CD4-positive, alpha-beta T cell treated with Interleukin-17A for 1 hour (primary cell): Measurements from ENCODE around the gene SLCO1B3.
"Not testable (repeated sequence)": the region's sequence is repeated elsewhere in the genome, so short reads cannot be mapped to it uniquely, and the experiment has no call there.

Experiments used
- DNase-seq: peaks from one replicate; pipeline ENCODE4 v3.0.0-alpha.2; 2020

SLCO1B3 gene, protein sequence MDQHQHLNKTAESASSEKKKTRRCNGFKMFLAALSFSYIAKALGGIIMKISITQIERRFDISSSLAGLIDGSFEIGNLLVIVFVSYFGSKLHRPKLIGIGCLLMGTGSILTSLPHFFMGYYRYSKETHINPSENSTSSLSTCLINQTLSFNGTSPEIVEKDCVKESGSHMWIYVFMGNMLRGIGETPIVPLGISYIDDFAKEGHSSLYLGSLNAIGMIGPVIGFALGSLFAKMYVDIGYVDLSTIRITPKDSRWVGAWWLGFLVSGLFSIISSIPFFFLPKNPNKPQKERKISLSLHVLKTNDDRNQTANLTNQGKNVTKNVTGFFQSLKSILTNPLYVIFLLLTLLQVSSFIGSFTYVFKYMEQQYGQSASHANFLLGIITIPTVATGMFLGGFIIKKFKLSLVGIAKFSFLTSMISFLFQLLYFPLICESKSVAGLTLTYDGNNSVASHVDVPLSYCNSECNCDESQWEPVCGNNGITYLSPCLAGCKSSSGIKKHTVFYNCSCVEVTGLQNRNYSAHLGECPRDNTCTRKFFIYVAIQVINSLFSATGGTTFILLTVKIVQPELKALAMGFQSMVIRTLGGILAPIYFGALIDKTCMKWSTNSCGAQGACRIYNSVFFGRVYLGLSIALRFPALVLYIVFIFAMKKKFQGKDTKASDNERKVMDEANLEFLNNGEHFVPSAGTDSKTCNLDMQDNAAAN

DNA sequence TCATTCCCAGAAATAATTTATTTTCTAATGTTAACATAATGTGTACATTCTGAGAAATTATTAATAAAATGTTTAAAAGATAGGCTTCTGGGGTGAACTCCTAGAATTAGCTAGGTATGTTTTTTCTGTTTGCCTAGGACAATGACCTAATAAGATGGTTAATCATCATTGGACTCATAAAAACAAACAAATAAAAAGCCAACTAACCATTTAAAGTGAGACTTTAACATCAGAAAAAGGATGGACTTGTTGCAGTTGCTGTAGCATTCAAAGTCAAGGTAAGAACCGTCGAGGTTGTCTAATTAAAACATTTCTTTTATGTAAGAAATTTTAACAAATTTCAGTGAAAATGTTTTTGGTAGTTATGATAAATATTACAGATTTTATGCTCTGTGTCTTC lies at the start of gene SLCO1B3:
Gene SLCO1B3, plus strand, starts transcription at position 219 of the 400 bp plus-strand sequence. CDS start 5,034 bp downstream, outside the sequence.
- DNase-seq, result no peak

DNA sequence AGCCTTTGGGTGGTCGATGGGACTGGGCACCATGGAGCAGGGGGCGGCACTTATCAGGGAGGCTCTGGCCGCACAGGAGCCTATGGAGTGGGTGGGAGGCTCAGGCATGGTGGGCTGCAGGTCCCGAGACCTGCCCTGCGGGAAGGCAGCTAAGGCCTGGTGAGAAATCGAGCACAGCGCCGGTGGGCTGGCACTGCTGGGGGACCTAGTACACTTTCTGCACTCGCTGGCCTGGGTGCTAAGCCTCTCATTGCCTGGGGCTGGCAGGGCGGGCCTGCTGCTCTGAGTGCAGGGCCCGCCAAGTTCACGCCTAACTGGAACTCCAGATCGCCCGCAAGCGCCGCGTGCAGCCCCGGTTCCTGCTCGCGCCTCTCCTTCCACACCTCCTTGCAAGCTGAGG lies 33.1 kb upstream of the SLCO1B3 start:
- DNase-seq, result no peak

DNA sequence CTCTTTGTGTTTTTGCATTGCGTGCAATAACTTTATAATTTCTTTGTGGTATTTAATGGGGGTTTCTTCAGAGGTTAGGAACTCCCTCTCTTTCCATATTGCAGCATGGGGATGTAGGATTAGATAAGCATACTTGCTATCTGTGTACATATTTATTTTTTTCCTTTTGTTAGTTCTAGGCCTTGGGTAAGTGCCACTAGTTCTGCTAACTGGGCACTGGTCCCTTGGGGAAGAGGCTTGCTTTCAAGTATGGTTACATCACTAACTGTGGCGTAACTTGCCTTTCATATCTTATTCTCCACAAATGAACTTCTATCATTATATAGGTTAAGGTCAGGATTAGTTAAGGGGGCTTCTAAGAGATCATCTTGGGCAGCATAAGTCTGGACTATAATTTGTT lies 31.5 kb upstream of the SLCO1B3 start:
- no peak for DNase-seq

DNA sequence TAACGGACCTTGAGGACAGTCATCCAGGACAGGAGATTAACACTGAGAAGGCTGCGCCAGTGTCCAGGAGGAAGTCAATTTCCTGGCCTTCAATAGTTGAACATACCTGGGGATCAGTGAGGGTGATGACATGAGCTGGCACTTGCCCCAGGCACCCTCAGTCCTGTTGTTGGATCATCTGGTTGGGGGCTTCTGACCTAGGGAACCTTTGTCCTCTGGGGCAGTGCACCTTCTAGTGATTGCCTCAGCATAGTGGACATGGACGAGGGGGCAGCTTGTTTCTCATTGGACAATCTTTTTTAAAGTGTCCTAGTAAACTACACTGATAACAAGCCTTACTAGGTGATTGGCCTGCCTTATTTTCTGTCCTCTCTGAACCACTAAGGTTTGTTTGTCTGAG lies 30.5 kb upstream of the SLCO1B3 start:
- not testable (repeated sequence) for DNase-seq

DNA sequence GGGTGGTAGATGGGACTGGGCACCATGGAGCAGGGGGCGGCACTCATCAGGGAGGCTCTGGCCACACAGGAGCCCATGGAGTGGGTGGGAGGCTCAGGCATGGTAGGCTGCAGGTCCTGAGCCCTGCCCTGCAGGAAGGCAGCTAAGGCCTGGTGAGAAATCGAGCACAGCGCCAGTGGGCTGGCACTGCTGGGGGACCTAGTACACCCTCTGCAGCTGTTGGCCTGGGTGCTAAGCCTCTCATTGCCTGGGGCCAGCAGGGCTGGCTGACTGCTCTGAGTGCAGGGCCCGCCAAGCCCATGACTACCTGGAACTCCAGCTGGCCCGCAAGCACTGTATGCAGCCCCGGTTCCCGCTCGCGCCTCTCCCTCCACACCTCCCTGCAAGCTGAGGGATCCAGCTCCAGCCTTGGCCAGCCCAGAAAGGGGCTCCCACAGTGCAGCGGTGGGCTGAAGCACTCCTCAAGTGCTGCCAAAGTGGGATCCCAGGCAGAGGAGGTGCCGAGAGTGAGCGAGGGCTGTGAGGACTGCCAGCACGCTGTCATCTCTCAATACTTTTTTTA lies 26.6 kb upstream of the SLCO1B3 start:
- not testable (repeated sequence) for DNase-seq

DNA sequence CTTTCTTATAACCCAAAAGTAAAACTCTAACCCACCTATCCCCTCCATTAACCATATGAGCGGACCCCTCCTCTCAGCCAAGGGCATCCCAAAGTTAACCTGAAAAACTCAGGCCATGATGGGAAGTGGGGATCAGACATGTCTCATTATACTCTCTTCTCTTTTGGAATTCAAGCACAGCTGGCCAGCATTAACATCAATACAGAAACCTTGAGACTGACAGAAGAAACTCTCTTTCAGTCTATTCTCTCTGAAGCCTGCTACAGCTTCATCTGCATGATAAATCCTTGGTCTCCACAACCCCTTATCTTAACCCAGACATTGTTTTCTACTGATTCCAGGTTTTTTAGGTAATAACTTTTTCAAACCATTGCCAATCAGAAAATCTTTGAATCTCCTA lies 17.5 kb upstream of the SLCO1B3 start:
- no peak for DNase-seq

DNA sequence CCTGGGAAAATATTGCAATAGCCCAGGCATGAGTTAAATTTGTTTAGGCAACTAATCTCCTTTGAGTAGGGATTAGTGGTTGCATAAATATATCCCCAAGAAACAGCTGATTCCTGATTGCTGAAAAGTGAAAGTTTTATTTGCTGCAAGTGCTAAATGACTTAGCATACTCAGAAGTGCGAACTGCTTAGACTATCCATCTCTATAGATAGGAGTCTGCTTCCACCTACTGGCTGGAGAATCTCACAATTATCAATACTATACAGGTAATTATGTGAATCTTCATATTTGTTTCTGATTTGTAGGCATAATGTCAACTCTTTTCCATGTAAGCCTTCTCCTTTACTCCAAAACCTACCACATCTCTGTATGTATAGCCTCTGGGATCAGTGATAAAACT lies 12.0 kb upstream of the SLCO1B3 start:
- DNase-seq, result no peak

DNA sequence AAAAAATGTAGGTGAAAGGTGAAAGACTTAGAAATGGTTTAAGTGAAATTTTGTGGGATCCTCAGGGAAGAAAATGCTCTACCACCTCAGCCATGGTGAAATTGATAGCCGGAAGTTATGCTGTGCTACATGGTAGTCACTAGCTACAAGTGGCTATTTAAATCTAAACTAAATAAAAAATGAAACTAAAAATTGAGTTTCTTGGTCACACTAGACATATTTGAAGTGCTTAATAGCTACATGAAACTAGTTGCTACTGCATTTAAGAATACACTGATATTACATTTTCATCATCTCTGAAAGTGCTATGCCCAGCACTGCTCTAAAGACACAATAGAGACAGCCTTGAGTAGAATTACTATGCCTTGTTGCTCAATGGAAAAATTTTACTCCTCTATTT lies 10.3 kb upstream of the SLCO1B3 start:
- no peak for DNase-seq

DNA sequence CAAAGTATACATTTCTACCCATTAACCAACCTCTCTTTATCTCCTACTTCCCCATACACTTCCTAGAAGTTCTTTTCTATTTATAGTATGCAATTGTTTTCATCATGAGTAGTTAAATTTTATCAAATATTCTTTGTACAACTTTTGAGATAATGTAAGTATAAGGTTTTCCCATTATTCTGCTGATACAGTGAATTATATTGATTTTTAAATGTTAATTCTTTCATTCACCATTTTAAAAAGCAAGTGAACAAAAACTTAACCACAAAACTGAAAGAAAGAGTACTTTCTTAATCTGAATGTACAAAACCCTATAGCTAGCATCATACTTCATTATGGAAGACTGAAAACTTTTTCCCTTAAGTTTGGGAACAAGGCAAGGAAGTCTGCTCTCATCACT lies 9.5 kb upstream of the SLCO1B3 start:
- DNase-seq, result no peak

DNA sequence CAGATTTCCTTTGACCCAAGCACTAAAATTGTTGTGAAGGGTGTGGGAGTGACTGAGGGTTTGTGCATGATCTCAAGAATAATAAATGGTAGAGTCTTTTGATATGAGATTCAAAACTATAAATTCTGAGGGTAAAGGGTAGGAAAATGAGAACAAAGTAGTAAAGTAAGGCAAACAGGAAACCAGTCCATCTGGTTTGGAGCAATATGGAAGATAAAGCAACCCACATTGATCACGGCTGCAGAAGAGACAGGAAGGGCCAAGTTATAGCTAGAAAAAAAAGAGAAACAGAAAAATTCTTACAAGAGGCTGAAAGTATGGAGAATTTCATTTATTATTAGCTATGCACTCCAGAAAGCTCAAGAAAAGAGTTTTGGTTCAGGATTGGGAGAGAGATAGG lies 4.6 kb upstream of the SLCO1B3 start:
- DNase-seq, result no peak

DNA sequence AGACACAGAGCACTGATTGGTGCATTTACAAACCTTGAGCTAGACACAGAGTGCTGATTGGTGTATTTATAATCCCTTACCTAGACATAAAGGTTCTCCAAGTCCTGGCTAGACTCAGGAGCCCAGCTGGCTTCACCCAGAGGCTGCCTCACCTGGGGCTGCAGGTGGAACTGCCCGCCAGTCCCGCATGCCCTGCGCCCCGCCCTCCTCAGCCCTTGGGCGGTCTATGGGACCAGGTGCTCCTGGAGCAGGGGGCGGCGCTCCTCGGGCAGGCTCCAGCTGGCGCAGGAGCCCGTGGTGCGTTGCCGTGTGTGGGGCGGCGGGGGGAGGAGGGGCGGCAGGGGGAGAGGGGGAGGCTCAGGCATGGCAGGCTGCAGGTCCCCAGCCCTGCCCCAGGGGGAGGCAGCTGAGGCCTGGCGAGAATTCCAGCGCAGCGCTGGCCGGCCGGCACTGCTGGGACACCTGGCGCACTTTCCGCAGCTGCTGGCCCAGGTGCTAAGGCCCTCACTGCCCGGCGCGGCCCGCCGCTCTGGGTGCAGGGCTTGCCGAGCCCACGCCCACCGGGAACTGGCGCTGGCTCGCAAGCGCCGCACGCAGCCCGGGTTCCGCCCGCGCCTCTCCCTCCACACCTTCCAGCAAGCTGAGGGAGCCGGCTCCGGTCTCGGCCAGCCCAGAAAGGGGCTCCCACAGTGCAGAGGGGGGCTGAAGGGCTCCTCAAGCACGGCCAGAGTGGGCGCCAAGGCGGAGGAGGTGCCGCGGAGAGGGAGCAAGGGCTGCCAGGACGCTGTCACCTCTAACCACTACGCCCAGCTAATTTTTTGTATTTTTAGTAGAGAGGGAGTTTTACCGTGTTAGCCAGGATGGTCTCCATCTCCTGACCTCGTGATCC lies 3.1 kb upstream of the SLCO1B3 start:
- no peak for DNase-seq

DNA sequence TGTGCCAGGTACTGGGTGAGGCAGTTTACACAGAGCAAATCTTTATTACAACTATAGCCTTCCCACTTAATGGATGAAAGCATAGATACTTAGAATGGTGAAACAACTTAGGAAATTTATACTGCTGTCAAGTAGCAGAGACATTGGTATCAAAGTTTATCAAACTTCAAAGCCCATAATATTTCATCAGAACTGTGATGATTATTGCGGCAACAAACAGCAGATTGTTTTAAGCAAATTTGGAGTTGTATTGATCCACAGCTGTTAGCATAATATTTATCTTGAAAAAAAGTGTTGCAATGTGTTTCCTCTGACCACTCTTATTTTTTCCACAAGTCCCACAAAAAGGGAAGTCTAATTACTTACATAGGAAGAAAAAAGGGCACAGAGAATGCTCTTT lies 2.0 kb upstream of the SLCO1B3 start:
- no peak for DNase-seq

DNA sequence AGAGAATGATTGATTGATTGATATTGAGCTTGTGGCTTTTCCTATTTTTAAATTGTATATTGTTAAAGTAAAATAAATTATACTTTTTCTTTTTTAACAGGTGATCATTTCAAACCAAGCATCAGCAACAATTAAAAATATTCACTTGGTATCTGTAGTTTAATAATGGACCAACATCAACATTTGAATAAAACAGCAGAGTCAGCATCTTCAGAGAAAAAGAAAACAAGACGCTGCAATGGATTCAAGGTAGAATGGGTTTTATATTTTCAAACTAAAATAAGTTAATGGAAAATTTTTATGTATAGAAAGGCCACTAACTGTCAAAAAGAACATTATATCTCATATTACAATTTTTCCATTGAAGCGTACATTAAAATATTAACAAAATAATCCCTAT lies 5.1 kb downstream of the SLCO1B3 start:
- DNase-seq, result no peak

DNA sequence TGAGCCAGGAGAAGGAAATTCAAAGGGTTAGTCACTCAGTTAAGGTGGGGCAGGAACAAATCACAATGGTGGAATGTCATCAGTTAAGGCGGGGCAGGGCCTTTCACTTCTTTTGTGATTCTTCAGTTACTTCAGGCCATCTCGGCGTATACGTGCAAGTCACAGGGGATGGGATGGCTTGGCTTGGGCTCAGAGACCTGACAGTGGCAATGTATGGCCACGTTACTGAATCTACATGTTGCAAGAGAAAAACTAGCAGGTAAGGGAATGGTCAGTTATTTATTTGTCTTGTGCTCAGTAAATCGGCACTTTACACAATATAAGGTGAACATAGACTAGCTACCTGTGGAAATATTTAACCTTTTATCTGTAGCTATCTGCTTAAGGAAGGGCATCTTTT lies 11.9 kb downstream of the SLCO1B3 start:
- DNase-seq, result no peak

DNA sequence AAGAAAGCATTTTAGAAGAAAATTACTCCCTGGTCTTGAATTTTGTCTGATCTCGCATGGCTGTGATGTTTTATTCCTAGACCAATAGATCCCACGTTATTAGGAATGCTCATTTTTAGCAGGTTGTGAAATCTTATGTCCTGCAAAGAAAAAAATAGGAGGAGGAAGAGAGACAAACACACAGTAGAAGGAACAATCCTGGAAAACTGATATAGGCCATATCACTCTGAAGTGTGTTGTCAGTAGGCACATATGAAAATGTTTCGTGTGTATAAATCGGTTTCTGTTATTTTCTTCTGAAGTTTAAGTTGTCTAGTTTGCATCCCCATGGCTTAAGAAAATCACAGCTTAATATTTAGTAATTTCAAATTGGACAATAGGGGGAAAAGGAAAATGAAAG lies 12.4 kb downstream of the SLCO1B3 start:
- no peak for DNase-seq

DNA sequence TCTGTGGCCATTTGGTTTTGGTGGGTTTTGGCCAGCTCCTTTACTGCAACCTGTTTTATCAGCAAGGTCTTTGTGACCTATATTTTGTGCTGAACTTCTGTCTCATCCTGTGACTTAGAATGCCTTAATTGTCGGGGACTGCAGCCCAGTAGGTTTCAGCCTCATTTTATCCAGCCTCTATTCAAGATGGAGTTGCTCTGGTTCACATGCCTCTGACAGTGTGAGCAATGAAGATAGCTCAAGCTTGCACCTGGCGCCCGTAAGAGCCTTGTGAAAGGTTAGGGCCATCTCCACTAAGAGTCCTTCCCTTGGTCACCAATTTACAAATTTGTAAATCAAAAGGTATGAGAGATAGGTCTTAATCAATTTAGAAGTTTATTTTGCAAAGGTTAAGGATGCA lies 19.4 kb downstream of the SLCO1B3 start:
- no peak for DNase-seq

DNA sequence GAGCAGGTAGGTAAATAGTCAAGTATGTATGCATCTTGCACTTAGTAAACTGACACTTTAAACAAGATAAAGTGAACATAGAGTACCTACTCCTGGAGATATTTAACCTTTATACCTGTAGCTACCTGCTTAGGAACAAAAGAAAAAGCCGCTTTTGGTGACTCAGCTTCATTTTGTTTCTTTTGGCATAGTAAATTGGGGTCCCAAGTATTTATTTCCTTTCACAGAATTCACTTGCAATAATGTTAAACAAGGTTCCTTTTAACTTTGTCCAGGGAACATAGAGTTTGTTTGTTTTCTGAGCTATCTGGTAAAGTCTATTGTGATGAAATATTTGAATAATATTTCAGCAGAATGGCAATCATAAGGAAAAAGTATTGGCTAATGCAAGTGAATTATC lies 20.0 kb downstream of the SLCO1B3 start:
- no peak for DNase-seq

DNA sequence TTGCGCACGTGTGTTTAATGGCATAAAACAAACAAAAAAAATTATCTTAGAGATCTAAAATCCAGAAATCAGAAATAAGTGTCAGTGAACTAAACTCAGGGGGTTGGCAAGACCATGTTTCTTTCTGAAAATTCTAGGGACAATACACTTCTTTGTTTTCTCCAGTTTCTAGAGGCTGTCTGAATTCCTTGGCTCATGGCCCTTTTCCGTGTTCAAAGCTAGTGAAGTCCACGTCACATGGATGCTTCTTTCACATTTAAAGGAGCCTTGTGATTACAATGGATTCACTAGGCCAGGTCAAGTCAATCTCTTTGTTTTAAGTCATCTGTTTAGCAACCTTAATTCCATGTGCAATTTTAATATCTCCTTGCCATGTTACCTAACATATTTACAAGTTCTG lies 22.4 kb downstream of the SLCO1B3 start:
- DNase-seq, result no peak

DNA sequence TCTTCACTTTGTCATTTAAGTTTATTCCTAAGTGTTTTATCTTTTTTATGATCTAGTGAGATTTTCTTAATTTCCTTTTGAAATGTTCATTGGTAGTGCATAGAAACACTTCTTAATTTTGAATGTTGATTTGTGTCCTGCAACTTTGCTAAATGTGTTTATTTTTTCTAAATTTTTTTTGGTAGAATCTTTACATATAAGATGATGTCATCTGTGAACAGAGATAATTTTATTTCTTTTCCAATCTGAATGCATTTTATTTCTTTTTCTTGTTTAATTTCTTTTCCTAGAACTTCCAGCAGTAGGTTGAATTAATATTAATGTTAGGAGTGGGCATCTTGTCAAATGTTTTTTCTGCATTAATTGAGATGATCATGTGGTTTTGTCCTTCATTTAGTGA lies 42.1 kb downstream of the SLCO1B3 start:
- DNase-seq, result no peak

DNA sequence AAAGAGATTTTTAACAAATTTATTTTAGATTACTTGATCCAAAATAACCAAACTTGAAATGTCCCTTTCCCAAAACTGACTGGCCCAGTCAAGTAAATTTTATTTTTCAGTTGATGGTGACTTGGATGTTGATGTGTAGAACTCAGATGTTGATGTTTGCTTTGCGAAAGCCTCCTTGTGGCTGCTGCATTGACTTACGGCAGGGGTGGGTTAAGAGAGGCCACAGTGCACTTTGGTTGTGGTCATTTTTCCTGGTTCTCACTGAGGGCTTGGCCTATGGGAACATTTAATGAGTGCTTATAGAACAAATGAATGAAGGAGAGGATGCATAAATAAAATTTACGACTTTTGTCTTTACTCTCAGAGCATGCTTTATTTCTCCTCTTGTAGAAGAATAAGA lies 52.6 kb downstream of the SLCO1B3 start:
- no peak for DNase-seq

DNA sequence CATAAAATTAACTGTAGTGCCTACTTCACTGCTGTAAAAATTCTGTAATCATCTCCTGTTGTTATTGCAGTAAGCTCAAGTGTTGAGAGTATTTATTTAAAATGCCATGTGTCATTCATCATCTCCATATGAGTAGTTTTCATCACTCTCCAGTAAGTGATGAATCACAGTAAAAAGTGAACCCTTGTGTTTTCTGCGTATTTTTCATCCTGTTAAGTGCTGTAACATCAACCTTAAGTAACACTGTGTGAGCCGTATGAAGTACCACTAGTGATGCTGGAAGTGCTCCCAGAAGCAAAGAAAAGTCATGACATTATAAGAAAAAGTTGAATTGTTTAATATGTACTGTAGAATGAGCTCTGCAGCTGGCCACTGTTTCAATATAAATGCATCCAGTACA lies 55.4 kb downstream of the SLCO1B3 start:
- DNase-seq, result no peak

DNA sequence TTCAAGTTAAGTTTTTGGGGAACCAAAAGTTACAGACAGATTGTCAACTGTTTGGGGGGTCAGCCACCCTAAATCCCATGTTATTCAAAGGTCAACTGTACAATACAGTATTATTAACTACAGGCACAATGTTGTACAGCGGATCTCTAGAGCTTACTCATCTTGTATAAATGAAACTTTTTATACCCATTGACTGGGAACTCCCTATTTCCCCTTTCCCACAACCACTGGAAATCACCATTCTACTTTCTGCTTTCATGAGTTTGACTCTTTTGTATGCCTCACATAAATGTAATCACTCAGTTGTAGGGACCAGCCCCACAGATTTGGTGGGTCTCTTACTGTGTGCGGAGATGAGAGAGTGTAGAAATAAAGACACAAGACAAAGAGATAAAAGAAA lies 57.8 kb downstream of the SLCO1B3 start:
- no peak for DNase-seq

DNA sequence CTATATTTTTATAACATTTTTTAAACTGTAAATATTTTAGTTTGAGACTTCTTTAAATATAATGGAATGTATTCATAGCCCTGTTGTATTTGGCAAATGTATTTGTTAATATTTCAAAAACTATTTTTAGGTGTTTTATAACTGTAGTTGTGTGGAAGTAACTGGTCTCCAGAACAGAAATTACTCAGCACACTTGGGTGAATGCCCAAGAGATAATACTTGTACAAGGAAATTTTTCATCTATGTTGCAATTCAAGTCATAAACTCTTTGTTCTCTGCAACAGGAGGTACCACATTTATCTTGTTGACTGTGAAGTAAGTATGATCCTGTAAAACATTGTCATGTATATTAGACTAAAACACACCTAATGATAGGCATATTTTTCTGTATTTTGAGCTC lies 72.8 kb downstream of the SLCO1B3 start:
- DNase-seq, result no peak
